Lung (tissue), 12 donors: ENCODE measurements around the gene CD63. TPM values are rescaled to one million over a fixed set of nuclear protein-coding genes. Genes with fewer than 3 reads are reported as not detected.

Experiments
- ATAC-seq: fragments of 200-7000 bp; cut with Tn5 transposase; one replicate; pipeline ENCODE4 v1.9.1; 2020; ENCODE audit warnings: moderate number of reproducible peaks; ENCODE audit not compliant: insufficient read depth, low FRiP score
- DNase-seq, 3 donors: peaks; one replicate each; pipeline ENCODE4 v3.0.0-alpha.2; 2013 to 2017
- H3K27ac ChIP-seq, 2 donors: one replicate each; pipeline ENCODE4 v1.5.1; 2013; ENCODE audit warnings: mild to moderate bottlenecking in 2 of 2, moderate library complexity in 2 of 2, control low read depth in 1 of 2, inconsistent platforms in 1 of 2, low read depth in 1 of 2, low read length in 1 of 2
- H3K27me3 ChIP-seq, 3 donors: one replicate each; pipeline ENCODE4 v1.5.1; 2013; ENCODE audit warnings: low read length in 2 of 3; ENCODE audit not compliant: control insufficient read depth in 3 of 3, insufficient read depth in 3 of 3
- H3K36me3 ChIP-seq, 4 donors: one replicate each; pipeline ENCODE4 v1.5.1; 2013; ENCODE audit warnings: low read length in 4 of 4, mild to moderate bottlenecking in 1 of 4, moderate library complexity in 1 of 4; ENCODE audit not compliant: control insufficient read depth in 4 of 4, insufficient read depth in 4 of 4
- H3K4me1 ChIP-seq, 5 donors: one replicate each; pipeline ENCODE4 v1.5.1; 2013; ENCODE audit warnings: low read length in 5 of 5, mild to moderate bottlenecking in 2 of 5, moderate library complexity in 1 of 5; ENCODE audit not compliant: control insufficient read depth in 5 of 5, insufficient read depth in 5 of 5
- H3K4me3 ChIP-seq: one replicate; pipeline ENCODE4 v1.5.1; 2013; ENCODE audit warnings: mild to moderate bottlenecking, control low read depth, moderate library complexity
- H3K9ac ChIP-seq, 2 donors: one replicate each; pipeline ENCODE4 v1.5.1; 2013; ENCODE audit warnings: low read length in 2 of 2, control low read depth in 1 of 2; ENCODE audit not compliant: insufficient read depth in 1 of 2
- H3K9me3 ChIP-seq, 4 donors: one replicate each; pipeline ENCODE4 v1.5.1; 2013; ENCODE audit warnings: low read length in 3 of 4, mild to moderate bottlenecking in 1 of 4, moderate library complexity in 1 of 4; ENCODE audit not compliant: control insufficient read depth in 4 of 4, insufficient read depth in 3 of 4
- CTCF ChIP-seq: IDR thresholded peaks from 2 replicates; pipeline ENCODE4 v1.5.1; 2012; ENCODE audit warnings: mild to moderate bottlenecking; ENCODE audit errors: control extremely low read depth, extremely low read depth
- WGBS, 2 donors: extraction: QIAGEN DNeasy Blood & Tissue Kit; methylation state at CpG; one replicate each; pipeline ENCODE4 v1.1.7; 2013; 5-methylcytosine and 5-hydroxymethylcytosine counted together
- polyA plus RNA-seq, 2 donors: library from polyadenylated mRNA; stranded (reverse); fragments of 200-250 nt; gene quantifications; one replicate each; pipeline ENCODE4 v1.2.1, GENCODE V29; 2013
- total RNA-seq, 2 donors: library from RNA; depleted of rRNA in 1 of 2; stranded (reverse); fragments of >200 nt in 1 of 2; gene quantifications; one replicate each; pipeline ENCODE4 v1.2.1, GENCODE V29; 2014 to 2021
- donor health status: control.
- donor health status: control.
- donor health status: Bipolar disorder and iron deficiency.
- donor health status: healthy.
- donor health status: DM: yes; HTN: yes; CAD: no.

Gene CD63
- total and polyA plus RNA-seq, 4 donors: 516 to 2,824 (median 1,627) TPM

- peak; percentile 5 for TF ChIP-seq CTCF
- DNase-seq (no peak), ATAC-seq (peak; percentile 69)
- Histone ChIP-seq H3K27me3 (no peaks in the 10 kb centered on the region), H3K4me3 (no peak overlapping the region), H3K36me3 (peaks cover 5 to 37% (median 24%) of the 10 kb centered on the region in 4 donors), H3K27ac (peak overlapping the region; percentile 35 to 81), H3K9ac (no peak overlapping the region), H3K9me3 (no peaks in the 10 kb centered on the region), H3K4me1 (peaks cover 3 to 23% (median 21%) of the 10 kb centered on the region in 5 donors)
- 37 to 68% methylated on average over 9 of the region's 9 CpGs for WGBS, 2 donors
These were observed 7.8 kb downstream of the CD63 start for GRCh38 chr12:55720894-55721444.

- Histone ChIP-seq H3K27me3 (no peaks in the 10 kb centered on the region), H3K36me3 (peaks cover 0 to 29% (median 18%) of the 10 kb centered on the region in 4 donors), H3K4me1 (peaks cover 6 to 29% (median 21%) of the 10 kb centered on the region in 5 donors), H3K9ac (no peak within 1 kb of the TSS), H3K27ac (peak within 1 kb of the TSS; percentile 35 to 81), H3K4me3 (no peak within 1 kb of the TSS), H3K9me3 (no peaks in the 10 kb centered on the region)
- WGBS, 2 donors: 69 to 92% methylated on average over 6 of the region's 6 CpGs
- TF ChIP-seq CTCF: no peak
- ATAC-seq: no peak
- no peak for DNase-seq
These were observed 8.7 kb downstream of the CD63 start, which contains the start of gene RDH5 for GRCh38 chr12:55720071-55720564. Gene RDH5 (plus strand): TSS chr12:55720393. CDS start chr12:55721185, 792 bp downstream.

GRCh38 chr12:55719371-55719770 lies 9.4 kb downstream of the CD63 start:
- 92% methylated on average over 7 of the region's 7 CpGs for WGBS, 2 donors
- H3K36me3 ChIP-seq: peaks cover 0 to 26% (median 14%) of the 10 kb centered on the region in 4 donors
- H3K27me3 ChIP-seq: no peaks in the 10 kb centered on the region
- H3K4me1 ChIP-seq: peaks cover 8 to 30% (median 21%) of the 10 kb centered on the region in 5 donors
- no peaks in the 10 kb centered on the region for H3K9me3 ChIP-seq
- DNase-seq (no peak), ATAC-seq (no peak)
- H3K27ac ChIP-seq: peak overlapping the region; percentile 22 to 81
- no peak for TF ChIP-seq CTCF
- no peak overlapping the region for H3K4me3 ChIP-seq
- H3K9ac ChIP-seq: no peak overlapping the region
